Panc1 (cell line): Measurements from ENCODE around the gene CCDC146.

Experiments used
- POLR2AphosphoS5 ChIP-seq: IDR thresholded peaks from 2 replicates; pipeline ENCODE4 v1.6.1; 2012; ENCODE audit warnings: mild to moderate bottlenecking, low read depth, low read length, moderate library complexity
- TCF7L2 ChIP-seq: IDR thresholded peaks from 2 replicates; pipeline ENCODE4 v1.6.1; 2011; ENCODE audit warnings: mild to moderate bottlenecking, low read depth, low read length, inconsistent platforms
- TF ChIP-seq, protein P1 (sequence below): fragments of 450-650 bp; IDR thresholded peaks from 2 replicates; pipeline ENCODE4 v1.5.1; 2017; ENCODE audit warnings: mild to moderate bottlenecking

DNA sequence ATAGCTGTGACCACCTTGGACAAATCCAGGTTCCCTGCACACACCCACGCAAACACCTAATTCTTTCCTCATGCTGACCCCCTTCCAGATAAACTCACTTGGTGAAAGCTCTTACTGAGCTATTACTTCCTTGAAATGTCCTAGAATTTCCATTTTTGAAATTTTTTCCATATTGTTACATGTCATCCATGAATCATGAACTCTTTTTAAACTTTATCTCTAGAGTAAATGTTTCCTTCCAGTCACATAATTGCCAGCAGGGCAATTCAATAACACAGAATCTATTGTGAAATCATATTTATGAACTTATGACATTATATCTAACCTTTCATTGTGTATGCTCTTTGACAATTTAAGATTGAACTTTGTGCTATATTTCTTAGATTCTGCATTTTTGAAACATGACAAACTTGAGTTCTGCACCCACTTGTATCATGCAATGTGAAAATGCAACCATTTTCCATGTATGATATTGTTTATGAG, 104.0 kb downstream of the CCDC146 start:
- TF ChIP-seq TCF7L2 (no peak), POLR2AphosphoS5 (no peak)
- TF ChIP-seq, protein P1, sequence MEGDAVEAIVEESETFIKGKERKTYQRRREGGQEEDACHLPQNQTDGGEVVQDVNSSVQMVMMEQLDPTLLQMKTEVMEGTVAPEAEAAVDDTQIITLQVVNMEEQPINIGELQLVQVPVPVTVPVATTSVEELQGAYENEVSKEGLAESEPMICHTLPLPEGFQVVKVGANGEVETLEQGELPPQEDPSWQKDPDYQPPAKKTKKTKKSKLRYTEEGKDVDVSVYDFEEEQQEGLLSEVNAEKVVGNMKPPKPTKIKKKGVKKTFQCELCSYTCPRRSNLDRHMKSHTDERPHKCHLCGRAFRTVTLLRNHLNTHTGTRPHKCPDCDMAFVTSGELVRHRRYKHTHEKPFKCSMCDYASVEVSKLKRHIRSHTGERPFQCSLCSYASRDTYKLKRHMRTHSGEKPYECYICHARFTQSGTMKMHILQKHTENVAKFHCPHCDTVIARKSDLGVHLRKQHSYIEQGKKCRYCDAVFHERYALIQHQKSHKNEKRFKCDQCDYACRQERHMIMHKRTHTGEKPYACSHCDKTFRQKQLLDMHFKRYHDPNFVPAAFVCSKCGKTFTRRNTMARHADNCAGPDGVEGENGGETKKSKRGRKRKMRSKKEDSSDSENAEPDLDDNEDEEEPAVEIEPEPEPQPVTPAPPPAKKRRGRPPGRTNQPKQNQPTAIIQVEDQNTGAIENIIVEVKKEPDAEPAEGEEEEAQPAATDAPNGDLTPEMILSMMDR = no peak
